Sigmoid colon (tissue), 4 donors: Measurements from ENCODE around the gene CAMSAP3.

Experiments
- CTCF ChIP-seq, 4 experiments: fragments of 450-650 bp in 3 of 4; fragments of 200-600 bp in 1 of 4; IDR thresholded peaks; one replicate each; pipeline ENCODE4 v1.5.1; 2016 to 2019; ENCODE audit warnings: antibody characterized with exemption in 4 of 4, mild to moderate bottlenecking in 3 of 4, moderate library complexity in 2 of 4
- EP300 ChIP-seq, 4 donors: sonication (generic); formaldehyde crosslinking; IDR thresholded peaks; one replicate each; pipeline ENCODE4 v1.6.1; 2017; ENCODE audit warnings: antibody characterized with exemption in 4 of 4
- POLR2A ChIP-seq, 2 donors: fragments of 450-650 bp; IDR thresholded peaks; one replicate each; pipeline ENCODE4 v1.6.1; 2016; ENCODE audit warnings: antibody characterized with exemption in 2 of 2, mild to moderate bottlenecking in 2 of 2, moderate library complexity in 2 of 2

GRCh38 chr19:7600721-7601120, 5.1 kb downstream of the CAMSAP3 start:
- no peak for TF ChIP-seq EP300 (IDR thresholded peaks at IDR 0.05)
- no peak for TF ChIP-seq CTCF (IDR thresholded peaks at IDR 0.05)
- TF ChIP-seq POLR2A (IDR thresholded peaks at IDR 0.05), result no peak
